Ovary (tissue), 9 donors: Measurements from ENCODE around the gene PCDHGA7. TPM values are rescaled to one million over a fixed set of nuclear protein-coding genes. Genes with fewer than 3 reads are reported as not detected.
A peak's percentile ranks its signal among the peaks of the same experiment; 100 is the strongest.
"Not testable (repeated sequence)": the region's sequence is repeated elsewhere in the genome, so short reads cannot be mapped to it uniquely, and the experiment has no call there.

Experiments
- DNase-seq, 5 donors: peaks; one replicate each; pipeline ENCODE4 v3.0.0-alpha.2; 2019 to 2020
- H3K27ac ChIP-seq, 2 donors: fragments of 200-600 bp; one replicate each; pipeline versions ENCODE4 v1.5.1 to v1.8.0; 2019 to 2022
- H3K27me3 ChIP-seq: fragments of 200-600 bp; one replicate; pipeline ENCODE4 v1.8.0; 2022
- H3K36me3 ChIP-seq: fragments of 200-600 bp; sonication (generic); one replicate; pipeline ENCODE4 v1.5.1; 2019
- H3K4me1 ChIP-seq: one replicate; pipeline ENCODE4 v1.8.1; 2013; ENCODE audit warnings: mild to moderate bottlenecking, moderate library complexity; ENCODE audit not compliant: insufficient read depth
- H3K4me3 ChIP-seq: fragments of 200-600 bp; sonication (generic); one replicate; pipeline ENCODE4 v1.5.1; 2017
- H3K9me3 ChIP-seq, 2 donors: fragments of 200-600 bp in 1 of 2; sonication (generic) in 1 of 2; one replicate each; pipeline versions ENCODE4 v1.5.1 to v1.8.1; 2013 to 2019; ENCODE audit warnings: mild to moderate bottlenecking in 1 of 2, moderate library complexity in 1 of 2
- EP300 ChIP-seq: sonication (generic); formaldehyde crosslinking; IDR thresholded peaks from one replicate; pipeline ENCODE4 v1.6.1; 2017; ENCODE audit warnings: antibody characterized with exemption
- POLR2A ChIP-seq: fragments of 450-650 bp; IDR thresholded peaks from one replicate; pipeline ENCODE4 v1.6.1; 2017; ENCODE audit warnings: antibody characterized with exemption, mild to moderate bottlenecking, moderate library complexity
- WGBS, 3 donors: extraction: QIAGEN DNeasy Blood & Tissue Kit in 1 of 3; methylation state at CpG; one replicate each; pipeline versions ENCODE4 v1.1.5 to v1.1.7; 2013 to 2017; 5-methylcytosine and 5-hydroxymethylcytosine counted together
- intact Hi-C, 4 donors: fragments of 100-400 bp; cut with DNase I; formaldehyde crosslinking; loops; one replicate each; pipeline versions ENCODE4 v1.11.0 to v1.15.1; 2022 to 2023
- polyA plus RNA-seq, 2 donors: library from polyadenylated mRNA; stranded (reverse); fragments of 200-250 nt in 1 of 2; fragments of 350-450 nt in 1 of 2; fragmentation: Illumina TruSeq in 1 of 2; extraction: RNeasy Lipid Tissue Mini Kit (QIAGEN cat#74804) in 1 of 2; gene quantifications; one replicate each; pipeline ENCODE4 v1.2.3, GENCODE V29; 2013 to 2014
- total RNA-seq, 7 donors: library from RNA; depleted of rRNA in 2 of 7; stranded (reverse); fragments of >200 nt in 2 of 7; fragmentation: NEBNext Ultra II Directional in 3 of 7; extraction: Animal tissue kit (Norgen Biotek cat#: 25700) in 3 of 7; gene quantifications; one replicate each; pipeline versions ENCODE4 v1.1.0 to v1.2.4, GENCODE V29; 2016 to 2023
- TF ChIP-seq, protein P1 (sequence below), 3 donors: fragments of 450-650 bp in 2 of 3; fragments of 200-600 bp in 1 of 3; IDR thresholded peaks; one replicate each; pipeline versions ENCODE4 v1.5.1 to v1.8.0; 2016 to 2022; ENCODE audit warnings: antibody characterized with exemption in 3 of 3, mild to moderate bottlenecking in 1 of 3
- donor health status: DM: no; HTN: no; CAD: no; lungs with moderate emphysema.
- donor health status: DM: no; HTN: no; CAD: no.
- donor health status: Bipolar disorder and iron deficiency.
- donor health status: DM: yes; HTN: yes; CAD: no.
- donor health status: DM: no; HTN: no; CAD: no.
- donor health status: DM: yes; HTN: yes; CAD: no.

Gene PCDHGA7
- total and polyA plus RNA-seq, 9 donors = 1.3 to 8.6 (median 5.4) TPM

GRCh38 chr5:141427783-141428426 lies 45.4 kb downstream of the PCDHGA7 start:
- peaks cover 17 to 58% of the 10 kb centered on the region in 2 donors for H3K9me3 ChIP-seq
- H3K27ac ChIP-seq = no peak overlapping the region
- intact Hi-C loops = no loop called here
- no peaks in the 10 kb centered on the region for H3K4me1 ChIP-seq
- H3K4me3 ChIP-seq = no peak overlapping the region
- H3K27me3 ChIP-seq = no peaks in the 10 kb centered on the region
- TF ChIP-seq EP300 (no peak), POLR2A (no peak)
- TF ChIP-seq, protein P1, sequence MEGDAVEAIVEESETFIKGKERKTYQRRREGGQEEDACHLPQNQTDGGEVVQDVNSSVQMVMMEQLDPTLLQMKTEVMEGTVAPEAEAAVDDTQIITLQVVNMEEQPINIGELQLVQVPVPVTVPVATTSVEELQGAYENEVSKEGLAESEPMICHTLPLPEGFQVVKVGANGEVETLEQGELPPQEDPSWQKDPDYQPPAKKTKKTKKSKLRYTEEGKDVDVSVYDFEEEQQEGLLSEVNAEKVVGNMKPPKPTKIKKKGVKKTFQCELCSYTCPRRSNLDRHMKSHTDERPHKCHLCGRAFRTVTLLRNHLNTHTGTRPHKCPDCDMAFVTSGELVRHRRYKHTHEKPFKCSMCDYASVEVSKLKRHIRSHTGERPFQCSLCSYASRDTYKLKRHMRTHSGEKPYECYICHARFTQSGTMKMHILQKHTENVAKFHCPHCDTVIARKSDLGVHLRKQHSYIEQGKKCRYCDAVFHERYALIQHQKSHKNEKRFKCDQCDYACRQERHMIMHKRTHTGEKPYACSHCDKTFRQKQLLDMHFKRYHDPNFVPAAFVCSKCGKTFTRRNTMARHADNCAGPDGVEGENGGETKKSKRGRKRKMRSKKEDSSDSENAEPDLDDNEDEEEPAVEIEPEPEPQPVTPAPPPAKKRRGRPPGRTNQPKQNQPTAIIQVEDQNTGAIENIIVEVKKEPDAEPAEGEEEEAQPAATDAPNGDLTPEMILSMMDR (IDR thresholded peaks at IDR 0.05) = no peak
- WGBS, 3 donors = 36 to 53% (median 36%) methylated on average over 31 to 53 of the region's 53 CpGs
- DNase-seq = no peak
- H3K36me3 ChIP-seq = no peaks in the 10 kb centered on the region

- Histone ChIP-seq H3K27ac (no peak within 1 kb of the TSS), H3K4me3 (no peak within 1 kb of the TSS), H3K36me3 (no peaks in the 10 kb centered on the region), H3K4me1 (no peaks in the 10 kb centered on the region), H3K9me3 (peaks cover 12 to 59% of the 10 kb centered on the region in 2 donors), H3K27me3 (no peaks in the 10 kb centered on the region)
- 11 to 20% (median 12%) methylated on average over 33 of the region's 33 CpGs for WGBS, 3 donors
- peak in 3 of 5 donors; percentile 35 to 51 (median 39) for DNase-seq
- TF ChIP-seq POLR2A = no peak
- TF ChIP-seq EP300 = no peak
- TF ChIP-seq, protein P1 (IDR thresholded peaks at IDR 0.05) = peak in 1 of 3 donors; percentile 18
- intact Hi-C loops = no loop called here
These were observed 48.0 kb downstream of the PCDHGA7 start, which contains the start of gene PCDHGA12 for GRCh38 chr5:141430332-141431113. Gene PCDHGA12, plus strand, starts transcription at chr5:141430507. Its CDS starts 253 bp downstream, at chr5:141430760.

- H3K9me3 ChIP-seq = peaks cover 8 to 54% of the 10 kb centered on the region in 2 donors
- no peak overlapping the region for H3K27ac ChIP-seq
- H3K27me3 ChIP-seq = no peaks in the 10 kb centered on the region
- TF ChIP-seq, protein P1 (IDR thresholded peaks at IDR 0.05) = no peak
- 12 to 22% (median 15%) methylated on average over 37 of the region's 37 CpGs for WGBS, 3 donors
- no peak for DNase-seq
- intact Hi-C loops = no loop called here
- no peak overlapping the region for H3K4me3 ChIP-seq
- no peaks in the 10 kb centered on the region for H3K36me3 ChIP-seq
- no peaks in the 10 kb centered on the region for H3K4me1 ChIP-seq
These were observed 48.7 kb downstream of the PCDHGA7 start for GRCh38 chr5:141431286-141431685.

DNA sequence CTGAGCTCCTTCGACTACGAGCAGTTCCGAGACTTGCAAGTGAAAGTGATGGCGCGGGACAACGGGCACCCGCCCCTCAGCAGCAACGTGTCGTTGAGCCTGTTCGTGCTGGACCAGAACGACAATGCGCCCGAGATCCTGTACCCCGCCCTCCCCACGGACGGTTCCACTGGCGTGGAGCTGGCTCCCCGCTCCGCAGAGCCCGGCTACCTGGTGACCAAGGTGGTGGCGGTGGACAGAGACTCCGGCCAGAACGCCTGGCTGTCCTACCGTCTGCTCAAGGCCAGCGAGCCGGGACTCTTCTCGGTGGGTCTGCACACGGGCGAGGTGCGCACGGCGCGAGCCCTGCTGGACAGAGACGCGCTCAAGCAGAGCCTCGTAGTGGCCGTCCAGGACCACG lies 49.8 kb downstream of the PCDHGA7 start:
- 32 to 37% (median 35%) methylated on average over 30 to 38 of the region's 38 CpGs for WGBS, 3 donors
- intact Hi-C loops, H3K27me3 ChIP-seq, H3K4me3 ChIP-seq, H3K4me1 ChIP-seq, H3K36me3 ChIP-seq, H3K27ac ChIP-seq, DNase-seq: not testable (repeated sequence)
- H3K9me3 ChIP-seq = peaks cover 8 to 45% of the 10 kb centered on the region in 2 donors

- intact Hi-C loops, H3K4me3 ChIP-seq, DNase-seq, H3K4me1 ChIP-seq, H3K36me3 ChIP-seq, H3K27me3 ChIP-seq, H3K27ac ChIP-seq: not testable (repeated sequence)
- WGBS, 3 donors = 25 to 29% (median 25%) methylated on average over 20 to 29 of the region's 29 CpGs
- H3K9me3 ChIP-seq = peaks cover 6 to 44% of the 10 kb centered on the region in 2 donors
These were observed 50.2 kb downstream of the PCDHGA7 start for GRCh38 chr5:141432726-141433125.
